GM19463 (cell line): ENCODE data around the gene UGT1A10.

Experiments
- ATAC-seq: cut with Tn5 transposase; IDR thresholded peaks from one replicate; pipeline ENCODE4 v1.9.1; 2021; ENCODE audit warnings: mild to moderate bottlenecking, moderate library complexity; ENCODE audit not compliant: unreplicated experiment

Gene UGT1A10

DNA sequence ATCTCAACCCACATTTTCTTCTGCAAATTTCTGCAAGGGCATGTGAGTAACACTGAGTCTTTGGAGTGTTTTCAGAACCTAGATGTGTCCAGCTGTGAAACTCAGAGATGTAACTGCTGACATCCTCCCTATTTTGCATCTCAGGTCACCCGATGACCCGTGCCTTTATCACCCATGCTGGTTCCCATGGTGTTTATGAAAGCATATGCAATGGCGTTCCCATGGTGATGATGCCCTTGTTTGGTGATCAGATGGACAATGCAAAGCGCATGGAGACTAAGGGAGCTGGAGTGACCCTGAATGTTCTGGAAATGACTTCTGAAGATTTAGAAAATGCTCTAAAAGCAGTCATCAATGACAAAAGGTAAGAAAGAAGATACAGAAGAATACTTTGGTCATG, 131.8 kb downstream of the UGT1A10 start:
- no peak for ATAC-seq

GRCh38 chr2:233769260-233769659, 133.0 kb downstream of the UGT1A10 start:
- ATAC-seq, result no peak

DNA sequence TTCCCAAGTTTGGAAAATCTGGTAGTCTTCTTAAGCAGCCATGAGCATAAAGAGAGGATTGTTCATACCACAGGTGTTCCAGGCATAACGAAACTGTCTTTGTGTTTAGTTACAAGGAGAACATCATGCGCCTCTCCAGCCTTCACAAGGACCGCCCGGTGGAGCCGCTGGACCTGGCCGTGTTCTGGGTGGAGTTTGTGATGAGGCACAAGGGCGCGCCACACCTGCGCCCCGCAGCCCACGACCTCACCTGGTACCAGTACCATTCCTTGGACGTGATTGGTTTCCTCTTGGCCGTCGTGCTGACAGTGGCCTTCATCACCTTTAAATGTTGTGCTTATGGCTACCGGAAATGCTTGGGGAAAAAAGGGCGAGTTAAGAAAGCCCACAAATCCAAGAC, 135.9 kb downstream of the UGT1A10 start:
- no peak for ATAC-seq

GRCh38 chr2:233772583-233772982, 136.3 kb downstream of the UGT1A10 start:
- no peak for ATAC-seq

DNA sequence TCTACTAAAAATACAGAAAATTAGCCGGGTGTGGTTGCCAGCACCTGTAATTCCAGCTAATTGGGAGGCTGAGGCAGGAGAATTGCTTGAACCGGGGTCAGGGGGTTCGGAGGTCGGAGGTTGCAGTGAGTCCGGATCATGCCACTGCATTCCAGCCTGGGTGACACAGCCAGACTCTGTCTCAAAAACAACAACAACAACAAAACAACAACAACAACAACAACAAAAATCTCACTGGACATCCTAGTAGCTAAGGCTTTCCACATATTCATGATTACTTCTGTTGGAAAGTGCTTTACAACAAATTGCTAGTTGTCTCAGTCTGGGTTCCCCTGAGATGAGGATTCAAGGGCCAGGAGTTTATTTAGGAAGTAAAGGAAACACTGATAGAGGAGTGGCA, 137.6 kb downstream of the UGT1A10 start:
- no peak for ATAC-seq

DNA sequence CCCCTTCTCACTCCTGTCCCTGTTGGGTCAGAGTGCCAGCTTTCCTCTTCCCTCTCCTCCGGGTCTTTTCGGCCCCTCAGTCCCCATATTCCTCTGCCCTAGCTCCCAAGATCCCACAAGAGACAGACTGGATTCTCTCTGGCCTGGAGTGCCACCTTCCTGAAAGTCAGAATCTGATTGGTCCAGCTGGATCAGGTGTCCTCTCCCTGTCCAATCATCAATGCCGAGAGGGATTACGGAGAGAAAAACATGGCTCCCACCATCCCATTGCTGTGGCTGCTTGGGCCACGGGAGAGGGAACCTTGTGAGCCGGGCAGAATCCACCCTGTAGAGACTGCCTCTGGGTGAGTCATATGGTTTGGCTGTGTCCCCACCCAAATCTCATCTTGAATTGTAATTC, 139.2 kb downstream of the UGT1A10 start:
- no peak for ATAC-seq

DNA sequence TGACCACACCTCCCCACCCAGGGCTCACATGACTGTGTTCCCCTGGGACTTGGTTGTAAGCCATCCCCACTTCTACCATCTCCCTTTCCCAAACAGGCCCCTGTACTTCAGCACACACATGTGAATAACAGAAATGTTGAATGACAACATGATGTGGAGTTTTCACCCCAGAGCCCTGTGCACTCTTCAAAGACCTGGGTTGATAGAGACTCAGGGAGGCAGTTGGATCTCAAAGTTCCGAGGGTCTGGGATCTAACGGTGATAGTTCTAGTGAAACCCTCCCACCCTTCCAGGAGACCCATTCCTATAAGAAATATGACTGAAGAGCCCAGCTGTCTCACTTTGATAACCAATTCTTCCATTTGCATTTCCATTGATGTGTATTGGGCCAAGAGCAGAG, 141.8 kb downstream of the UGT1A10 start, which contains the start of gene MROH2A:
MROH2A (plus strand) TSS at position 301 of the 400 bp plus-strand sequence. CDS start 1,029 bp downstream, outside the sequence.
- no peak for ATAC-seq

GRCh38 chr2:233779722-233780121, 143.5 kb downstream of the UGT1A10 start:
- ATAC-seq, result no peak

DNA sequence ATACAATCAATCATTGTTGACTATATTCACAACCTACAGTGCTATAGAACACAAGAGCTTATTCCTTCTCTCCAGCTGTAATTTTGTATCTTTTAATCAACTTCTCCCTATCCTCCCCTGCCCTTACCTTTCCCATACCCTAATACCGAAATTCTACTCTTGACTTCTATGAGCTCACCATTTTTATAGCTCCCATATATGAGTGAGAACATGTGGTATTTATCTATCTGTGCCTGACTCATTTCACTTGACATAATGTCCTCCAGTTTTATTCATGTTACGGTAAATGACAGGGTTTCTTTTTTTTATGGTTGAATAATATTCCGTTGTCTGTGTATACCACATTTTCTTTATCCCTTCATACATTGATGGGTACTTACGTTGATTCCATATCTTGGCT, 144.5 kb downstream of the UGT1A10 start:
- ATAC-seq, result no peak

DNA sequence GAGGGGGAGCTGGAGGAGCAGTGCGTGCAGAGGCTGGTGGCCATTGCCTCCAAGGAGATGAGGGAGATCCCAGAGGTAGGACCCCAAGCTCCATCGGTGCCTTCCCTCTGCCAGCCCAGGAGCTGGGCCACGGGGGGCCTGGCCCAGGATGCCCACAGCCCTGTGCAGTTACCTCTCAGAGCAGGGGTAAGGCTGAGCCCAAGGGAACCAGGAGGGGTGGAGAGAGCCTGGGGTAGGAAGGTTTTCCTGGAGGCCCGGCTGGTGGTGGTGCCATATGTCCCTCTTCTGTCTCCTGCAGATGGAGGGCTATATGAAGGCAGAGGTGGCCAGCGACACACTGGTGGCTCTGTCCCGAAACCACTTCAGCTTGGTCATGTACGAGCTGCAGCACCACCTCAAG, 153.3 kb downstream of the UGT1A10 start:
- no peak for ATAC-seq

GRCh38 chr2:233791151-233791882, 155.1 kb downstream of the UGT1A10 start:
- ATAC-seq, result no peak

DNA sequence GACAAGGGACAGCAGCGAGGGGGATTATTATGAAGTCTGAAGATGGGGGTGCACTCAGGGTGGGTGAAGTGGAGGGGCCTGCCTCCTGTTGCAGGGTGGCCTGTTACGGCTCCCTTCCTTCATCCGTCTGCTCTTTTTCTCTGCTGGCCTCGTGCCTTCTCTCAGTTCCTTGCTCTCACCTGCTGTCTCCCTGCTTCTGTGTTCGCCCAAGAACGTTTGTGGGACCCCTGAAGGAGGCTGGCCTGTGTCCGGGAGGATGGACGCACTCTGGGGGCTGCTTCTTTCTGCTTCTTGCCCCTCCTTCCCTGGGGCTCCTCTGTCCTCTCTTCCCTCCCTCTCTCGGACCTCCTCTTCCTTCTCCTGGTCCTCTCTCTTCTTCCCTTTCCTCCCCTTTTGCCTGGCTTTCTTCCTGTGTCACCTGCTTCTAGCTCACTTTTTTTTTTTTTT, 155.7 kb downstream of the UGT1A10 start:
- ATAC-seq, result no peak

DNA sequence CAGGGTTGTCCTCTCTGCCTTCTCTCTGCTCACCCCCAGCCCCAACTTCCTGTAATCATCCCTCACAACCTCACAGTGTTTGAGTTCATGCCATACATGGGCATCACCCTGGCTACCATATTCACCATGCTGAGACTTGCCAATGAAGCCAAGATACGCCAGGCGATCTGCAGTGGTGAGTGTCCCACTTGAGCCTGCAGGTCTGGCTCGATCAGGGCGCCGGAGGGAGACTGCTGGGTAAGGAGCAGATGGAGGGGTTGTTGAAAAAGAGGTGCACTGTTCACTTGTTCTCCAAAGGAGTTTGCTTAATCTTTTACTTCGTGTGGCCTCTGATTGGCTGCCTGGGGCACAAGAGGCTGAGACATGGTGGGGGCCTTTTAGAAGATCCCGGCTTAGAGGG, 156.5 kb downstream of the UGT1A10 start:
- ATAC-seq, result no peak

GRCh38 chr2:233793465-233794127, 157.3 kb downstream of the UGT1A10 start:
- no peak for ATAC-seq

DNA sequence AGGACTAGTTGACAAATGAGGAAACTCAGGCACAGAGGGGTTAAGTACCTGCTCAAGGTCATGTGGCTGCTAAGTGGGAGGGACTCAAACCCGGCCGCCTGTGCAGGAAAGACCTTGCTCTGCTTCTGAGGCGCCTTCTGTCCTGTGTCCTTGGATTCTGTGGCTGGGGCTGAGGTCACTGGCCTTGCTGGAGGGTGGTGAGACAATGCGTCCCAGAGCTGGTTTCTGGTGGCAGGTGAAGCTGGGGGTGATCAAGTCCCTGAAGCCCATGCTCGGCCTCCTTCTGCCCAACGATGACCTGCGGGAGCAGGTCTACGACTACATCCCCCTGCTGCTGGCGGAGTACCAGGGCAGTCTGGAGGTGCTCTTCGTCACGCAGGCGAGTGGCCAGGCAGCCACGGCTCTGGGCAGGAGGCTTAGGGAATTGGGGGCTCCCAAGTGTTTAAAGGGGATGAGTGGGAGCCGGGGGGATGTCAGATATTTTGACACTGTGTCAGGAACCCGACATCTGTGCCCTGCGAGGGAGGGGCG, 157.9 kb downstream of the UGT1A10 start:
- no peak for ATAC-seq

GRCh38 chr2:233795735-233796171, 159.5 kb downstream of the UGT1A10 start:
- no peak for ATAC-seq

GRCh38 chr2:233796254-233796653, 160.0 kb downstream of the UGT1A10 start:
- ATAC-seq, result no peak

GRCh38 chr2:233798335-233799086, 162.3 kb downstream of the UGT1A10 start:
- no peak for ATAC-seq

DNA sequence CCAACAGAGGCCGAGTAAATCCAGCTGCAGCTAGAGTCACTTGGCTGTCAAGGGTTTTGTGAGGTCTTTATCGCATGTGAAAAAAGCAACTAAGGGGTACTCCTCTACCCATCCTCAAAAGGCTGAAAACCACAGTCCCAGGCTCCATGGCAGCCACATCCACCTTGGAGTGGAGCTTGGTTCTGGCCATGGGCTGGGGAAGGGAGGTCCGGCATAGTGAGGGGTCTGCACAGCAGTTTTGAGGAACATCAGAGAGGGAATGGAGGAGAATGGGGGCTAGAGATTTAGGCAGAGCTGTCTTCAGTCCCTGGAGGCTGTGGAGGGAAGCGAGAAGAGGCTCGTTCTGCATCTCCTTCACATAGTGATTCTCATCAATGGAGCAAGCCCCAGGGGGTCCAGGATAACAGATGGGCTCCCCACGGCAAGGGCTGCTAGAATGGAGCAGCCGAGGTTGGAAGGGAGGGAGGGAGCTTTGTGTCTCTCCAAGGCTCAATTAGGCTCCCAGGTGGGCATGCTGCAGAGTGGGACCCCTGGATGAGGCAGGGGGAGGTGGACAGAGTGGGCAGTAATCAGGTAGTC, 162.9 kb downstream of the UGT1A10 start:
- ATAC-seq, result no peak

GRCh38 chr2:233799716-233800115, 163.5 kb downstream of the UGT1A10 start:
- no peak for ATAC-seq

DNA sequence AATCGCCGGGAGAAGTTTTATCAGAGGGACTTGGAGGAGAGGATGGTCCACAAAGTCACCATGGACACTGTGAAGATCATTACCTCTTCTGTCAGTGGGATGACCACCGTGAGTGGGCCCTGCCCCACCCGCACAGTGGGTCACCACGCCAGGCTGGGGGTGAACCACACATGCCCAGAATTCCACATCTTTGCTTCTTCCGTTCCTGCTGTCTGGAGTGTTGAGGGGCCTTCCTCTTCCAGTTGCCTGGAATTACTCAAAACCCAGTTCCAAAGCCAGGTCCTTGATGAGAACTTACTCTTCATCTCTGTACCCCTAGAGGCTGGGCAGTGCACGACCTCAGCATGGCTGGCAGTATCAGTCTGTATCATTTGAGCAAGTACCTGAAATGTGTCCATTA, 164.0 kb downstream of the UGT1A10 start:
- ATAC-seq, result no peak
